OCI-LY3 (cell line): ENCODE data around the gene E2F2.

Source experiments
- CTCF ChIP-seq: fragments of 200-600, 300-600 bp; sonication (generic); IDR thresholded peaks from 2 replicates; pipeline ENCODE4 v1.5.1; 2014; ENCODE audit warnings: antibody characterized with exemption, low read length, low read depth
- EZH2phosphoT487 ChIP-seq: fragments of 200-600 bp; shearing (Covaris generic); IDR thresholded peaks from 2 replicates; pipeline ENCODE4 v1.6.1; 2018; ENCODE audit warnings: antibody characterized with exemption, mixed run types, low read depth

- TF ChIP-seq CTCF (no peak), EZH2phosphoT487 (no peak)
These were observed 4.5 kb downstream of the E2F2 start for GRCh38 chr1:23526329-23527041.
